NOMO-1 treated with dmso at 0.1 percent for 144 hours (cell line): ENCODE measurements around the gene HSPA12B.

Experiments used
- DNase-seq: peaks from one replicate; lab custom pipeline; 2025; ENCODE audit not compliant: unreplicated experiment; lab: John Stamatoyannopoulos, UW

The HSPA12B gene

DNA sequence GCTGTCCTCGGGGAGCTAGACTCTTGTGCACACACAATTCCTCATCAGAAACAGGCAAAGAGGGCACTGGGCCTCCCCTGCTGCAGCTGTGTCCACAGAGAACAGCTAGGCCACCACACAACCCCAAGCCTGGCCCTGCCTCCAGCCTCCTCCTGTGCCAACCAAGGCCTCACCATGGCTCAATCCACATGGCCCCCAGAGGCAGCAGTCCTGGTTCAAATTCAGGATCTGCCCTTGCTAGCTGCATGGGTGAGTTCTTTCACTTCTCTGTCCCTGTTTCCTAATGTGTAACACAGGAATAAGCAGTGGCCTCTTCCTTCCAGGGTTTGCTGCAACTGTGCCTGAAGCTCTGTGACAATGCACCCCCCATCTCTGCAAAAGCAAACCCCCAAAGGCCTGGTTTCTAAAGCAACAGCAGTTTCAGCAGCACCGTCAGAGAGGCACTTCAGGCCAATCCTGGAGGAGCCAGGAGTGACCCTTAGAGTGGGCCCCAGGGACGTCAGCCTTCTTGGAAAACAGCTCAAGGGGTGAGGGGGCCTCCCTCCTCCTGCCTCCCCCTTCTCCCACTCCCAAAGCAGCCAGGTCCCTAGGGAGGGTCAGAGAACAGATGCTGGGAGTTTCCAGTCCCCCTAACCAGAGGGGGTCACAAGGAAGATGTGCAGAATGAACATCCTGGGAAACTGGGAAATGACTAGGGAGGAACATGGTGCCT is 32.8 kb downstream of the HSPA12B start:
- no peak for DNase-seq

DNA sequence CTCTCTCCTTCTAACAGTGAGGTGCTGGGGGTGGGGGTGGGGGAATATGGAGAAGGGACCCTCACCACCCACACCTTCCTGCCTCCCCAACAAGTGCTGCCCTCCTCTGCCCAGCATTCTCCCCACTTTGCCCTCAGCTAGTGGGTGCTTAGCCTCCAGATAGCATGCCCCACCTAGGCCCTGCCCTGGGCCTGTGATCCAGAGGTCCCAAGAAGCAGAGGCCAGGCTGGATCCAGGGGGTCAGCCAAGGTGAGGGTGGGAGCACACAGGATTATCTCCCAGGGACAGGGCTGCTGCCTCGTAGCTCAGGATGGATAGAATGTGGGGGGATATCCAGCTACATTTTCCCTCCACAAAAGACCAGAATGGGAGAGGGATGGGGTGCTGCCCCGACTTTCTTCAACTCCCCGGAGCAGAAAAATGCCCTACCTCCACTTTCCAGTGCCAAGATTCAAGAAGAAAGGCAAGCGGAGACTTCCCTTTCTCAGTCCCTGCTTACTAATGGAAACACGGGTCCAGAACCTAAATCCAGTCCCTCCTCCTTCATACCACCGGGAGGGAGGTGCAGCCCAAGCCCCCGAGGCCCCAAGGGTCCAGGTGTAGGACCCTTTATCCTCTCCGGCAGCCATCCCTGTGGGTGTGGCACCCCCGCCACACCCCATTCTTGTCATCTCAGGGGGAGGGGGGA is 34.1 kb downstream of the HSPA12B start:
- DNase-seq, result no peak

DNA sequence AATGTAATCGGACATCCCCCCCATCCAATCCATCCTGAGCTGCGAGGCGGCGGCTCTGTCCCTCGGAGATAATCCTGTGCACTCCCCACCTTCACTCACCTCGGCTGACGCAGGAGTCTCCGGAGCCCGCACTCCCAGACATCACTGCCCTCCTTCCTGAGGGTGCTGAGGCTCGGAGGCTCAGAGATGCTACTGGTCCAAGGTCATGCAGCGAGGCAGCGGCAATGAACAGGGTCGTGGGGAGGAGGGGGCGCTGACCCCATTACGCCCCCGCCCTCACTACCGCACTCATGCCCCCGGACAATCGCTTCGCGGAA is 34.6 kb downstream of the HSPA12B start:
- no peak for DNase-seq

DNA sequence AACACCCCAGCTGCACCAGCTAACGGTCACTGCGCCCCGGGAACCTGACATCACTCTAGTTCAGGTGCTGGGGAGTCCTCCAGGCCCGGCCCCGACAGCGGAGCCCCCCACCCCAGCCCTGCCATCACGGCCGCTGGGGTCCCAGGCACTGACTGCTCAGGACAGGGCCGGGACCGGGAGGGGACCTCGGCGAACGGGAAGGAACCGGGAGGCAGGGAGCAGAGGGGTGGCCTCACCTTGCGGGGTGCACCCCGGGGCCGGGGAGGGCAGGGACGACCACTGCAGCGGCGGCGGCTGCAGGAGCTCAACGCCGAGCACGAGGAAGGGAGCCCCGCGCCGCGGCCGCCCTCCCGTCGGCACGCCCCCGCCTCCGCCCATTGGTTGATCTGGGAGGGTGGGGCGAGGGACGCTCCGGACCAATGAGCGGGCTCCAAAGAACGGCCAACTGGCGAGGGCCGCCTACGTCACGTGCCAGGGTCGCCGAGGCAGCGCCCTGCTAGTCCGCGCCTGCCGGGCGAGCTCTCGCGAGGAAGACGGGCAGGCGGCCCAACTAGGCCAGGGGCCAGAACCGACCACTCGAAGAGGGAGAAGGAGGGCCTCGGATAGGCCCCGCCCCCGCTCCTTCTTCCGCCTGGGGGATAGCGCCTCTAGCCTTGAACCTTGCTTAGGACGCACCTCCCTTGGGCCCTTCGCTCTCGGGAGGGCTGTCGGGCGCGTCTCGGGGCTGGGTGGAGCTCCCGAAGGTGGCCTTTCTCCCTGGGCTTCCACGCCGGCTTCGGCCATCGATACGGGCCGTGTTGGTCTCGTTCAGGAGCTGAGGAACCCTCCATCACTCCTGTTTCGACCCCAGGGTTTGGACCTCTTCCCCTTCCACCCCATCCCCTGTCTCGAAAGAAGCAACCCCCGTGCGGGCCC is 35.2 kb downstream of the HSPA12B start, which contains the start of gene ADISSP:
Gene ADISSP, minus strand, starts transcription at position 327 of the 915 bp plus-strand sequence. CDS start 7,653 bp downstream, outside the sequence.
- peak; percentile 98 for DNase-seq

DNA sequence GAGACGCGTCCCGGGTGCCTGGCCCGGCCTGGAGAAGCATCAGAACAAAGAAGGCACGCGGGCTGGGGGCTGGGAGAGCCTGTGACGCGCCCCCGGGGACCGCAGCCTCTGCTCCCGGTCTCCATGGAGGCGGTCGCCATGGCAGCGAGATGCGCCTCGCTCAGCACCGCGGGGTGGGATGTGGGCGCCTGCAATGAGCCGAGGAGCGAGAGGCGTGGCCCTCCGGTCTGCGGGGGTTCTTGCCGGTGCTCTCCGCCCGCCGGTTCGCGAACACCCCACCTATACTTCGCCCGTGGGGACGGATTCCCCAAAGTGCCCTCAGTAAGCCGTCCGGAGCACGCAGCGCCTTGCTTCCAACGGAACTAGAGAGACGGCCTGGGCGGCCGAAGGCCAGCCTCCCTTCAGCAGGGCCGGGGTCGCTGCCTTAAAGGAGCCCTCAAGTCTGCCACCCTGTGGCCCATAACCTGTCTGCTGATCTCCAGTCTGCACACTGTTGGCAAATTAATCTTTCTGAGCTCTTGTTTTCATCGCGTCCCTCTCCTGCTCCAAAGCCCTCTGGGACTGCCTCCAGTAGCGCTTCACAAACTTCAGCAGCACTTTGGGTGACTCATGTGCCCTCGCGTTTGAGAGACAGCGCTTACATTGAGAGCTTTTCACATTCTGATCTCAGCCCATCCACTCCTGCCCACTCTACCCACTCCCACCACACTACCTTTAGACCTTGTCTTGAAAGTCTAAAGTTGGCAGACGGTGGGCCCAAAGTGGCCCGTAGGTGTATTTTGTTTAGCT is 36.1 kb downstream of the HSPA12B start:
- DNase-seq, result peak; percentile 73

DNA sequence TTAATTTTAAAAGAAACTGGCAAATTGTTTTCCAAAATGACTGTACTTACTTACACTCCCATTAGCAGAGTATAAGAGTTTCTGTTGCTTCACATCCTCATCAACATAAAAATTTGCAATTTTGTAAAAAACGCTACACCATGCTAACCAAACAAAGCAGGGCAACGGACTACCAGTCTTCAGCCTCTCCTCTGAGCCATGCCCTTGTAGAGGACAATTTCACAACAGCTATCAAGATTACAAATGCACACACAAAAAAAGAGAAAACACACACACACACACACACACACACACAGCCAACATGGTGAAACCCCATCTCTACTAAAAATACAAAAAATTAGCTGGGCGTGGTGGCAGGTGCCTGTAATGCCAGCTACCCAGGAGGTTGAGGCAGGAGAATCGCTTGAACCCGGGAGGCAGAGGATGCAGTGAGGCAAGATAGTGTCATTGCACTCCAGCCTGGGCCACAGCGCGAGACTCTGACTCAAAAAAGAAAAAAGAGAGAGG is 39.1 kb downstream of the HSPA12B start:
- DNase-seq, result no peak

DNA sequence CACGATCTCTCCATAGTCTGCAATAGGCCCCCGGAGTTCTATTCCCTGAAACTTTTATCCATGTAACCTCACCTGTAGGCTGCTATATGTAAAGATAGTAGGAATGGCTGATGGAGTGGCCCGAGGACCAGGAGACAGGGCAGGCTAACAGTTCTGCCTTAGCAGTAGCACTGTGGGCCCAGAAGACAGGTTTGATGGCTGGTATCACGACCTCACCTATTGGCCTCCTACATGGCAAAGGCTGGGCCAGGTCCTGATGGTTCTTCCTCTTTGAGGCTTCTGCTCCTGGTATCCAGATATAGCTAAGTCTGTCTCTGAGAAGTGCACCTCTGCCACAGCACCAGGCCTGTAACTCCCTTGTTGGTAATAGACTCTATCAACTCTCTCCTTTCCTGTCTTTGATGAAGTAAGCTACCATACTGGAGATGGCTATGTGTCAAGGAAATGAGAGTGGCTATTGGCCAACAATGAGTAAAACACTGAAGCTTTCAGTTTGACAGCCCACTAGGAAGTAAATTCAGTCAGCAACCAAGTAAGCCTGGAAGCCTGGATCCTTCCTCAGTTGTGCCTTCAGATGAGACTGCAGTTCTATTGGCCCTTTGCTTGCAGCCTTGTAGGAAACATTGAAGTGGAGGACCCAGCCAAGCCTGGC is 43.1 kb downstream of the HSPA12B start:
- DNase-seq, result no peak

DNA sequence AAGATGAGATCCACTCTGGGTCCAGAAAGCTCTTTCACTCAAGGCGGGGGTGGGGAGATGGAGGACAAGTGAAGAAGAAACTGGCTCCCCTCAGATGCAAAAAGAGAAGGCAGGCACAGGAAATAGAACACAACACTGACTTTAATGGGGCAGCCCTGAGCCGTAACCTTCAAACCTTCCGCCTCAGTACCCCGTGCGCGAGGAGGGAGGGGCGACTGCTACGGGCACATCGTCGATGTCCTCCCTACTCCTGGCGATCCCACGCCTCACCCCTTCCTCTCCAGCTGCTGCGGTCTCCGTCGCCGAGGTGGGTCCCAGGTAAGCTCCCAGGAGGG is 44.9 kb downstream of the HSPA12B start:
- no peak for DNase-seq

DNA sequence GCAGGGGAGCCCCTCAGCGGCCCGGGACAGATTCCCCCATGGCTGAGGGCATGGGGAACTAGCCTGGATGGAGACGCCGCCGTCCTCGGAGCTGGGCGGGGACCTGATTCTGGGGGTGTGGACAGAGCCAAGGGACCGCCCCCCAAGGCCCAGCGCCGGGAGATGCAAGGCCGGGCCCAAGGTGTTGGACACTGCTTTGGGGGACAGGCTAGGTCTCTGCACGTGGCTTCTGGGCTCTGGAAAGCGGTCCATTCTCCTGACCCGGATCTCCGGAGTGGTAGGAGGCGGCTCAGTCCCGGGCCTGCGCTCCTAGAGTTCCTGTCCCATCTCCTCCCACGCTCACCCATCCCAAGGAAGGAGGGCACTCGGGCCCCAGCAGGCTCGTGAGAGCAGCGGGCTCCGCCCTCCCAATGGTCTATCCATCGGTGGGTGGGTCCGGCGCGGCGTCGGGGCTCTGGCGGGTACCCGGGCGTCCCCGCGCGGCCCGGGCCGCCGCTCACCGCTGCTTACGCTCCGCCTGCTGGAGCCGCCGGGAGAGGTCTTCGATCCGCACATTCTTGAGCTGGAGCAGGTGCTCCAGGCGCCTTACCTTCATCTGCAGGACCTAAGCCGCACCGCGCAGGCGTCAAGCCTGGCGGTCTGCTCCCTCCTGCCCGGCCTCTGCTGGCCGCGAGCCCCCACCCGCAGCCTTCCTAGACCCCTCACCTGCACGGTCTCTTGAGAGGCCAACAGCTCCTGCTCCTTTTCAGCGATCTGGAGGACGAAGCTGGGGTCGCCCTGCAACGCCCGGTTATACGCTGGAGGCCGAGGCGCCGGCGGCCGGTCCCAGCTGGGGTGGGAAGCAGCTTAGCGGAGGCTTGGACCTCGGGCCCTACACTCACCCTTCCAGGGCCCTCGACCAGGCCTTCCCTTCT is 45.5 kb downstream of the HSPA12B start:
- no peak for DNase-seq

DNA sequence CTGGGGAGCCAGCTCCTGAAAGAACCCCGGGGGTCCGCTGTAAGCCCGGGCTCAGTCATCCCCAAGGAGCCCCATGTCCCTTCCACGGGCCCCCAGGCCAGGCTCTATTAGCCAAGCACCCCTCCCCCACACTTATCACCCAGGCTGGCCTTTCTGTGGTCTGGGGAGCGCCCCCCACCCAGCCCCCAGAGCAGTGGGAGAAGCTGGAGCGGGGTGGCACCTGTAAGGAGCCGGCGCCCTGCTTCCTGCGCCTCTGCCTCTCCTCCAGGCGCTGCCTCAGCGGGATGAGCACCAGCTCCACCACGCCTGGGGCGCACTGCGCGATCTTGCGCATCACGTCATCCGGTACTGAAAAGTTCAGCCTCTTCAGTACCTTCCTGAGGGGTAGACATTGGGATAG is 46.5 kb downstream of the HSPA12B start:
- no peak for DNase-seq

DNA sequence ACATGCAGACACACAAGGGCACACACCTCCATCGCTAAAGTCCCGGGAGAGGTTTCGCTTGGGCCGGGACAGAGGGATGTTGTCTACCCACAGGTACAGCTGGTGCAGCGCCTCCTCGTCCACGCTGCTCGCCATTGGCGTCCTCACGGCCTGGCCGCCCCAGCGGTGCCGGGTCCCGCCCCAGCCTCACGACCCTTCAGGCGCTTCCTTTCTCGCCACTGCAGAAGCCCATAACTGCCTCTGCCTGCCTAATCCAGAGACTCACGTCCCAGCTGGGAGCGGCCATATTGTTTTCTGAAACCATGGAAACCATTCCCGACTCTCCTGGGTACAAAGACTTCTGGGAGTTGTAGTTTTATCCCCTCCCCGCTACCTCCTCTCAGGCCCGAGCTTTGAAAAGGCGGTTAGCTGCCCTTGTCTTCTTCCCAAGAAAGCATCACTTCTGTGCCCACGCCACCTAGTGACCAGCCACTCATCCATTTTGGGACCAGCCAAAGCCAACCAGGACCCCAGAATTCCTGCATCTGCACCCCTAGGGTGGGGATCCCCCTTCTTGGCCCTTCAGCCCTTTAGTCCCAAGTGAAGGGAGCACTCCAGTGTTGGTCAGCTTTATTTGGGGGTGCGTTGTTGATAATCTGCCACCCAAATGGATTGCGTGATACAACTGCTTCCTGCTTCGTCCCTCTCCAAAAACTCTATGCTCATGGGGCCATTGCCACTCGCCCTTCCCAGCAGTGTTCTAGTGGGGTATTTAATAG is 48.8 kb downstream of the HSPA12B start, which contains the start of gene SPEF1:
Gene SPEF1, minus strand, starts transcription at position 296 of the 758 bp plus-strand sequence. Its CDS starts 161 bp downstream, at position 135.
- peak; percentile 88 for DNase-seq

DNA sequence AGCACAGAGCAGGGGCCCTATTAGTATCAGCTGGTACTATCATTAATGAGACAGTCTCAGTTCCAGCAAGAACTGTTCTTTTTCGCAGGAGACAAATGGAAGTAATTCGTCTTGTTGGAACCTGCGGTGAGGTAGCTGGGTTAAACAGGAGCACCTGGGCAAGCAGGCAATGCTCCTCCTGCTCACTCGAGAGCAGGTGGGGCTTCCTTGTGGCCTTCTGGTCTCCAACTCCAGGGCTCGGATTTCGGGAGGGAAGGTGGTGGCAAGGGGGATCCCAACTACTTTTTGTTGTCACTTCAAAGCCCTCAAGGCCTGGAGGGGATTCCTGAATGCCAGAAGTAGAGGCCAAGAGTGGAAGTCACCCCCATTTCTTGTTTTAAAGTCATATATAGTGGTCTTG is 50.1 kb downstream of the HSPA12B start:
- DNase-seq, result no peak

DNA sequence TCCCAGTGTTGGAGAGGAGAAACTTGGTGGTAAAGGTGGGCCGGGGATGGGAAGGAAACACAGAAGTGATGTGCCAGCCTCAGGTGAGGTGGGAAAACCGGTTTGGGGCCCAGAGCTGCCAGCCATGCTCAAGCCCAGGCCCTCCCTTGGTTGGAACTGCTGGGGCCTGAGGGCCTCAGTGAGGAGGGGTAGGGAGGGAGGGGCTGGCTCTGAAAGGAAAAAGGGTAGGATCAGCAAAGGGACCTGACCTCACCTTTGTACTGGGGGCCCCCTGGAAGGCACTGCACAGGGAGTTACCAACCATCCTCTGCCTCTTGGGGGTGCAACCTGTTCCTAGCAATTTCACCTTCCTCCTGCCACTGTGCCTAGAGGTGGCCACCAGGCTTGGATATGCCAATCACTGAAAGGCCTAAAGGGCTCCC is 50.6 kb downstream of the HSPA12B start:
- no peak for DNase-seq

DNA sequence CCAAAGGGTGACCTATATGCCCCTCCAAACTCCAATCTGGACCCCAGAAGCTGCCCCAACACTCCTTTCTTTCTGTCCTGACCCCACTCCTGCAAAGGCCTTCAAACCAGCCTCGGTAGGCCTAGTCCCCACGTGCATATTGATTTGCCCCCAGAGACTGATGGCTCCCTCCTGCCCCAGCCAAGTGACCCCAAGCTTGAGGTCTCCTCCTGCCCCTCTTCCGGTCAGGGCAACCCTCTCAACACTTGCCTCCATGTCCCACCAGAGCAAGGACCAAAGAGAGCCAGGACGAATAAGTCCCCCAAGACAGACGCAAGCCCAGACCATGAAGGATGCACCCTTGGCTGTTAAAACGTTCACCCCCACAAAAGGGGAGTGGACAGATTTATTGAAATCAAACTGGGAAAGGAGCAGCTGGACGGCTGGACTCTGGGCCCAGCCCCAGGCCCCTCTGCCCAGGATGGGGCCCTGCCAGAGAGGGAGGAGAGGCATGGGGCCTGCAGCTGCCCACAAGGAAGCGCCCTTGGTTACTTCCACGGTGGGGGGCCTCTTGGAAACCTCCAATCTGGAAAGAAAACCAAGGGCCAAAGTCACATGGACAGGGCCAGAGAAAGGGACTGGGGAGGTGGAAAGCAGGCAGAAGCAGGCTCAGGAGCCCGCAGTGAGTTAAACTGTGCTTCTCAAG is 51.2 kb downstream of the HSPA12B start:
- no peak for DNase-seq

DNA sequence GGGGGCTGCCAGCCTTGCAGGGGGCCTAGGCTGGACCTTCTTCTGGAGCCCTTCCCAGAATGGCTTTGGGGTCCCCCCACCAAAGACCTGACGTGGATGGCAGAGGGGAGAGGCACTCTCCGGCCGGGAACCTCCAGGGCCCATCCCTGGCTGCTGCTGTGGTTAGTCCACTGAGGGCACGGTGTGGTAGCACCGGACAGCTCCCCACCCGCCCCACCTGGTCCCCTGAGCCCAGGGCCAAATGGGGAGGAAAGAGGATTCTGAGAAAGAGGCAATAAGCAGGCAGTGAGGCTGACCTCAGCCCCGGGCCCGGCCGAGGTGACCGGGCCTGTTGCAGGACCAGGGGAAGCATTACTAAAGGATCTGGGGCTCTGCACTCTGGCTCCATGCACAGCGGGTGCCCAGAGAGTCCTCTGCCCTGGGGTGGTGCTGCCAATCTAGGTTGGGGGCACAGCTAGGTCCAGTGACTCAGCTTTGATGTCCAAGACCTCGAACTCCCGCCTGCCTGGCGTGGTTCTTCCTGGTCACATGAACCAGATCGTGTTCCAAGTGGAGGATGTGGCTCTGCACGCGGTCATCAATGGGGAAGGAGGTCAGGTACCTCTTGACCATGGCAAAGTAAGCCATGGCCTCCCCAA is 51.9 kb downstream of the HSPA12B start:
- DNase-seq, result no peak

DNA sequence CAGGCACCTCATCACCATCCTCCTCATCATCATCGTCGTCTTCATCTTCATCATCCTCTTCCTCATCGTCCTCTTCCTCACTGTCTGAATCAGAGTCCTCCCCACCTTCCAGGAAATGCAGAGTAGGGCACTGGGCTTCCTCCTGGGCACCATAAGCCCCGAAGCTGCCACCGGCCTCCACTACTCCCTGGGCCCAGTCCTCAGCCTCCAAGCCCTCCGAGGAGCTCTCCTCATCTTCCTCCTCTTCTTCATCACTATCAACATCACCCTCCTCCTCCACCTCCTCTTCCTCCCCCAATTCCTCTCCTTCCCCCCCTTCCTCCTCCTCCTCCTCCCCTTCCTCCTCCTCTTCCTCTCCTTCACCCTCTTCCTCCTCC is 52.4 kb downstream of the HSPA12B start:
- no peak for DNase-seq
